Natural killer cell (primary cell): ENCODE measurements around the gene NEU4. TPM values are rescaled to one million over a fixed set of nuclear protein-coding genes. Genes with fewer than 3 reads are reported as not detected.
"Not testable (repeated sequence)": the region's sequence is repeated elsewhere in the genome, so short reads cannot be mapped to it uniquely, and the experiment has no call there.

Source experiments
- ATAC-seq, 3 donors: fragments of 150-1000 bp in 2 of 3; fragments of 200-7000 bp in 1 of 3; cut with Tn5 transposase; 1 replicate in 1 of 3; 2 replicates in 2 of 3; pipeline ENCODE4 v1.10.0; 2021; ENCODE audit warnings: mild to moderate bottlenecking in 2 of 3, moderate library complexity in 2 of 3
- DNase-seq, 2 donors: peaks; one replicate each; pipeline versions ENCODE4 v3.0.0 to v3.0.0-alpha.2; 2013 to 2021; ENCODE audit warnings: mixed read lengths in 1 of 2
- H3K27ac ChIP-seq: one replicate; pipeline ENCODE4 v1.5.1; 2013; ENCODE audit warnings: mild to moderate bottlenecking, low read length
- H3K27me3 ChIP-seq: one replicate; pipeline ENCODE4 v1.6.1; 2013; ENCODE audit warnings: low read length; ENCODE audit not compliant: control insufficient read depth, insufficient read depth
- H3K36me3 ChIP-seq: one replicate; pipeline ENCODE4 v1.6.1; 2013; ENCODE audit warnings: low read length; ENCODE audit not compliant: control insufficient read depth, insufficient read depth
- H3K4me1 ChIP-seq: one replicate; pipeline ENCODE4 v1.6.1; 2013; ENCODE audit warnings: low read length; ENCODE audit not compliant: control insufficient read depth, insufficient read depth
- H3K4me3 ChIP-seq: one replicate; pipeline ENCODE4 v1.5.1; 2013; ENCODE audit warnings: low read length
- H3K9me3 ChIP-seq: one replicate; pipeline ENCODE4 v1.6.1; 2013; ENCODE audit warnings: low read length; ENCODE audit not compliant: control insufficient read depth, insufficient read depth
- H3K27ac Mint-ChIP-seq, 2 donors: one replicate each; pipeline ENCODE4 v1.8.0; 2022; ENCODE audit warnings: mild to moderate bottlenecking in 2 of 2, mixed read lengths in 2 of 2, moderate library complexity in 1 of 2
- H3K27me3 Mint-ChIP-seq, 2 donors: one replicate each; pipeline ENCODE4 v1.8.0; 2022; ENCODE audit warnings: low read depth in 2 of 2, mixed read lengths in 2 of 2
- H3K36me3 Mint-ChIP-seq: one replicate; pipeline ENCODE4 v1.8.0; 2022; ENCODE audit warnings: mixed read lengths
- H3K4me1 Mint-ChIP-seq, 2 donors: one replicate each; pipeline ENCODE4 v1.8.0; 2022; ENCODE audit warnings: mixed read lengths in 2 of 2
- H3K4me3 Mint-ChIP-seq: one replicate; pipeline ENCODE4 v1.8.0; 2022; ENCODE audit warnings: mild to moderate bottlenecking, moderate library complexity, mixed read lengths
- H3K9me3 Mint-ChIP-seq, 2 donors: one replicate each; pipeline ENCODE4 v1.8.0; 2022; ENCODE audit warnings: mixed read lengths in 2 of 2
- WGBS: methylation state at CpG from one replicate; pipeline ENCODE4 v1.1.7; 2013; ENCODE audit warnings: missing lambda C conversion rate; ENCODE audit not compliant: insufficient coverage; 5-methylcytosine and 5-hydroxymethylcytosine counted together
- intact Hi-C: fragments of 100-400 bp; cut with micrococcal nuclease; formaldehyde crosslinking; loops from one replicate; pipeline ENCODE4 v1.14.2; 2022
- total RNA-seq, 4 donors: library from RNA; stranded (reverse); fragments of 120-200 nt in 1 of 4; gene quantifications; one replicate each; pipeline versions ENCODE4 v1.2.3 to v1.2.4, GENCODE V29; 2013 to 2022
- TF ChIP-seq, protein P1 (sequence below): fragments of 200-600 bp; IDR thresholded peaks from one replicate; pipeline ENCODE4 v1.8.0; 2022; ENCODE audit warnings: antibody characterized with exemption

The NEU4 gene
- total RNA-seq, 3 donors from 2014 or later (not counting 1 experiment from before 2014, with no cell fraction given): 0.39 to 6.6 (median 2.2) TPM

DNA sequence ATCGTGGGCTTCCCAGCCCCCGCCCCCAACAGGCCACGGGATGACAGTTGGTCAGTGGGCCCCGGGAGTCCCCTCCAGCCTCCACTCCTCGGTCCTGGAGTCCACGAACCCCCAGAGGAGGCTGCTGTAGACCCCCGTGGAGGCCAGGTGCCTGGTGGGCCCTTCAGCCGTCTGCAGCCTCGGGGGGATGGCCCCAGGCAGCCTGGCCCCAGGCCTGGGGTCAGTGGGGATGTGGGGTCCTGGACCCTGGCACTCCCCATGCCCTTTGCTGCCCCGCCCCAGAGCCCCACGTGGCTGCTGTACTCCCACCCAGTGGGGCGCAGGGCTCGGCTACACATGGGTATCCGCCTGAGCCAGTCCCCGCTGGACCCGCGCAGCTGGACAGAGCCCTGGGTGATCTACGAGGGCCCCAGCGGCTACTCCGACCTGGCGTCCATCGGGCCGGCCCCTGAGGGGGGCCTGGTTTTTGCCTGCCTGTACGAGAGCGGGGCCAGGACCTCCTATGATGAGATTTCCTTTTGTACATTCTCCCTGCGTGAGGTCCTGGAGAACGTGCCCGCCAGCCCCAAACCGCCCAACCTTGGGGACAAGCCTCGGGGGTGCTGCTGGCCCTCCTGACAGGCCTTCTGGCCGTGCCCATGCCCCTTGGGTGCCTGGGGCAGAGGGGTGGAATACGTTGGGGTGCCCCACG is 7.6 kb downstream of the NEU4 start:
- peaks cover under 1% of the 10 kb centered on the region for H3K9me3 ChIP-seq
- no peak overlapping the region for H3K4me3 ChIP-seq
- peak in 1 of 2 donors; percentile 14 for DNase-seq
- Mint-ChIP-seq H3K4me3 (no peak overlapping the region), H3K9me3 (no peaks in the 10 kb centered on the region), H3K27ac (no peak overlapping the region), H3K36me3 (no peaks in the 10 kb centered on the region), H3K27me3 (peaks cover 0 to 5% of the 10 kb centered on the region in 2 donors), H3K4me1 (peaks cover 7 to 21% of the 10 kb centered on the region in 2 donors)
- no peaks in the 10 kb centered on the region for H3K27me3 ChIP-seq
- TF ChIP-seq, protein P1, sequence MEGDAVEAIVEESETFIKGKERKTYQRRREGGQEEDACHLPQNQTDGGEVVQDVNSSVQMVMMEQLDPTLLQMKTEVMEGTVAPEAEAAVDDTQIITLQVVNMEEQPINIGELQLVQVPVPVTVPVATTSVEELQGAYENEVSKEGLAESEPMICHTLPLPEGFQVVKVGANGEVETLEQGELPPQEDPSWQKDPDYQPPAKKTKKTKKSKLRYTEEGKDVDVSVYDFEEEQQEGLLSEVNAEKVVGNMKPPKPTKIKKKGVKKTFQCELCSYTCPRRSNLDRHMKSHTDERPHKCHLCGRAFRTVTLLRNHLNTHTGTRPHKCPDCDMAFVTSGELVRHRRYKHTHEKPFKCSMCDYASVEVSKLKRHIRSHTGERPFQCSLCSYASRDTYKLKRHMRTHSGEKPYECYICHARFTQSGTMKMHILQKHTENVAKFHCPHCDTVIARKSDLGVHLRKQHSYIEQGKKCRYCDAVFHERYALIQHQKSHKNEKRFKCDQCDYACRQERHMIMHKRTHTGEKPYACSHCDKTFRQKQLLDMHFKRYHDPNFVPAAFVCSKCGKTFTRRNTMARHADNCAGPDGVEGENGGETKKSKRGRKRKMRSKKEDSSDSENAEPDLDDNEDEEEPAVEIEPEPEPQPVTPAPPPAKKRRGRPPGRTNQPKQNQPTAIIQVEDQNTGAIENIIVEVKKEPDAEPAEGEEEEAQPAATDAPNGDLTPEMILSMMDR: no peak
- H3K4me1 ChIP-seq: peaks cover 14% of the 10 kb centered on the region
- WGBS: 84% methylated on average over 33 of the region's 33 CpGs
- no peaks in the 10 kb centered on the region for H3K36me3 ChIP-seq
- intact Hi-C loops: no loop called here
- H3K27ac ChIP-seq: no peak overlapping the region
- ATAC-seq: no peak

GRCh38 chr2:241817126-241817820 is 8.3 kb downstream of the NEU4 start:
- Mint-ChIP-seq H3K9me3 (no peaks in the 10 kb centered on the region), H3K4me3 (peak overlapping the region; percentile 21), H3K27ac (no peak overlapping the region), H3K27me3 (peaks cover 0 to 5% of the 10 kb centered on the region in 2 donors), H3K36me3 (no peaks in the 10 kb centered on the region), H3K4me1 (peaks cover 7 to 23% of the 10 kb centered on the region in 2 donors)
- intact Hi-C loops: no loop called here
- peak overlapping the region; percentile 30 for H3K27ac ChIP-seq
- H3K36me3 ChIP-seq: no peaks in the 10 kb centered on the region
- no peak overlapping the region for H3K4me3 ChIP-seq
- peaks cover 14% of the 10 kb centered on the region for H3K4me1 ChIP-seq
- DNase-seq (peak; percentile 19 to 22), ATAC-seq (peak in 2 of 3 donors; percentile 28 to 33)
- 4% methylated on average over 15 of the region's 16 CpGs for WGBS
- H3K9me3 ChIP-seq: peaks cover 3% of the 10 kb centered on the region
- no peaks in the 10 kb centered on the region for H3K27me3 ChIP-seq
- TF ChIP-seq, protein P1: no peak

DNA sequence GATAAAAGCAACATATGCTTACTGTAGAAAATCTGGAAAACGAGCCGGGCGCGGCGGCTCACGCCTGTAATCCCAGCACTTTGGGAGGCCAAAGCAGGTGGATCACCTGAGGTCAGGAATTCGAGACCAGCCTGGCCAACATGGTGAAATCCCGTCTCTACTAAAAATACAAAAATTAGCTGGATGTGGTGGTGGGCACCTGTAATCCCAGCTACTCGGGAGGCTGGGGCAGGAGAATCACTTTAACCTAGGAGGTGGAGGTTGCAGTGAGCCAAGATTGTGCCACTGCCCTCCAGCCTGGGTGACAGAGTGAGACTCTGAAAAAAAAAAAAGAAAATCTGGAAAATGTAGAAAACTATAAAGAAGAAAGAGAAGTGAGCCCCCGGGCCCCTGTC is 8.8 kb downstream of the NEU4 start:
- 76% methylated on average over 10 of the region's 10 CpGs for WGBS
- peaks cover 14% of the 10 kb centered on the region for H3K4me1 ChIP-seq
- H3K36me3 ChIP-seq, H3K9me3 Mint-ChIP-seq, H3K27ac ChIP-seq, H3K27ac Mint-ChIP-seq, H3K36me3 Mint-ChIP-seq, H3K4me3 ChIP-seq, H3K9me3 ChIP-seq, H3K27me3 ChIP-seq, DNase-seq, H3K27me3 Mint-ChIP-seq, ATAC-seq, intact Hi-C loops: not testable (repeated sequence)
- Mint-ChIP-seq H3K4me1 (peaks cover 7 to 28% of the 10 kb centered on the region in 2 donors), H3K4me3 (peak overlapping the region; percentile 21)

GRCh38 chr2:241818229-241818942 is 9.4 kb downstream of the NEU4 start:
- no peaks in the 10 kb centered on the region for H3K27me3 ChIP-seq
- peaks cover 14% of the 10 kb centered on the region for H3K4me1 ChIP-seq
- intact Hi-C loops: no loop called here
- H3K27ac Mint-ChIP-seq: no peak overlapping the region
- ATAC-seq (no peak), DNase-seq (peak in 1 of 2 donors; percentile 12)
- no peaks in the 10 kb centered on the region for H3K36me3 ChIP-seq
- H3K36me3 Mint-ChIP-seq: no peaks in the 10 kb centered on the region
- H3K9me3 Mint-ChIP-seq: no peaks in the 10 kb centered on the region
- TF ChIP-seq, protein P1: no peak
- 63% methylated on average over 25 of the region's 25 CpGs for WGBS
- peaks cover 0 to 13% of the 10 kb centered on the region in 2 donors for H3K27me3 Mint-ChIP-seq
- no peak overlapping the region for H3K4me3 Mint-ChIP-seq
- H3K9me3 ChIP-seq: peaks cover 3% of the 10 kb centered on the region
- no peak overlapping the region for H3K27ac ChIP-seq
- H3K4me3 ChIP-seq: no peak overlapping the region
- peaks cover 7 to 34% of the 10 kb centered on the region in 2 donors for H3K4me1 Mint-ChIP-seq
